GM18517 (cell line): ENCODE results near the gene ARMC7.
A peak's percentile ranks its signal among the peaks of the same experiment; 100 is the strongest.
"Not testable (repeated sequence)": the region's sequence is repeated elsewhere in the genome, so short reads cannot be mapped to it uniquely, and the experiment has no call there.

Source experiments
- ATAC-seq: cut with Tn5 transposase; IDR thresholded peaks from one replicate; pipeline ENCODE4 v1.9.1; 2021; ENCODE audit warnings: mild to moderate bottlenecking, moderate library complexity; ENCODE audit not compliant: unreplicated experiment

ARMC7 gene

DNA sequence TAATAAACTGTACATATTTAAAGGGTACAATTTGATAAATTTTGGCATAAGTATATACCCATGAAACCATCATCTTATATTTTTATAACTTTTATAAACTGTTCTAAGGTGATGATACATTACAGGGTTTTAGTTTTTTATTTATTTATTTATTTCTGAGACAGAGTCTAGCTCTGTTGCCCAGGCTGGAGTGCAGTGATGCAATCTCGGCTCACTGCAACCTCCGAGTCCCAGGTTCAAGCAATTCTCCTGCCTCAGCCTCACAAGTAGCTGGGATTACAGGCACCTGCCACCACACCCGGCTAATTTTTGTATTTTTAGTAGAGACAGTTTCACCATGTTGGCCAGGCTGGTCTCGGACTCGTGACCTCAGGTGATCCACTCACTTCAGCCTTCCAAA, 18.2 kb downstream of the ARMC7 start:
- ATAC-seq = not testable (repeated sequence)

DNA sequence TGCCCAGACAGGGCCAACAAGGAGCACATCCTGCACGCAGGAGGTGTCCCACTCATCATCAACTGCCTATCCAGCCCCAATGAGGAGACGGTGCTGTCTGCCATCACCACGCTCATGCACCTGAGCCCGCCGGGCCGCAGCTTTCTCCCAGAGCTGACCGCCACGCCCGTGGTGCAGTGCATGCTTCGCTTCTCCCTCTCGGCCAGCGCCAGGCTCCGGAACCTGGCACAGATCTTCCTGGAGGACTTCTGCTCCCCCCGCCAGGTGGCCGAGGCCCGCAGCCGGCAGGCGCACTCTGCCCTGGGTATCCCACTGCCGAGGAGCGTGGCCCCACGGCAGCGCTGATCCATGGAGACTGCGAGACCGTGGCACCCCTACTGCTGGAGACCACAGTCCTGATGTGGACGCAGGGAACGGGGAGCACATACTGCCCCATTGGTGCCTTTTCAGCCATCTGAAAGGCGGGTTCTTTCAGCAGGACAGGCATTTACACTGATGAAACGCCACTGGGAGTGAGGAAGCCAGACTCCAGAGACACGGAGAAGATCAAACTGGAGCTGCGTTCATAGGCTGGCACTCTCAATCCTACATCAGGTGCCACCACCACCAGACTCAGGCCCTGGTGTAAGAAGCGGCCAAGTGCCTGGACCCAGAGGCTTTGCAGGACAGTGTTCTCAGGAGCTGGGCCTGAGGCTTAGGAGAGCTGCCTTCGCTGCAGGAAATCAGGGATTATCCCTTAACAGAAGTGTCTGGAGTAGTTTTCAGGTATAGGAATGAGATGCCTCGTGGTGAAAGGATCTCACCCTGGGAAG, 19.1 kb downstream of the ARMC7 start:
- no peak for ATAC-seq

DNA sequence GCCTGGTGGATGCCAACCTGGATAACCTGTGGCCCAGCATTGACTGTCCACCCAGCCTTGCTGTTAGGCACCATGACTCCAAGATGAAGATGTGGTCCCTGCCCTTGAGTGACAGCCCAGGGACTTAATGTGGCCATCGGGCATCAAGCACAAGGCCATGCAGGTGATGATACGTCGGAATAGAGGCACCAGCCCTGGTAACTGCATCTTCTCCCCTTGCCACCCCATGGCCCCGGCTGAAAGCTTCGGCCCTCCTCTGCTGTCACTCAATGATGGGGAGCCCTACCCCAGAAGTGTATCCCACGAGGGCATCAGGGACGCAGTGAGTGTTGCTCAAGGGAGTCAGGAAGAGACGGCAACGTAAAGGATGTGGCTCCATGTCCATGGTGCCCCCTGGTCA, 19.8 kb downstream of the ARMC7 start:
- no peak for ATAC-seq

DNA sequence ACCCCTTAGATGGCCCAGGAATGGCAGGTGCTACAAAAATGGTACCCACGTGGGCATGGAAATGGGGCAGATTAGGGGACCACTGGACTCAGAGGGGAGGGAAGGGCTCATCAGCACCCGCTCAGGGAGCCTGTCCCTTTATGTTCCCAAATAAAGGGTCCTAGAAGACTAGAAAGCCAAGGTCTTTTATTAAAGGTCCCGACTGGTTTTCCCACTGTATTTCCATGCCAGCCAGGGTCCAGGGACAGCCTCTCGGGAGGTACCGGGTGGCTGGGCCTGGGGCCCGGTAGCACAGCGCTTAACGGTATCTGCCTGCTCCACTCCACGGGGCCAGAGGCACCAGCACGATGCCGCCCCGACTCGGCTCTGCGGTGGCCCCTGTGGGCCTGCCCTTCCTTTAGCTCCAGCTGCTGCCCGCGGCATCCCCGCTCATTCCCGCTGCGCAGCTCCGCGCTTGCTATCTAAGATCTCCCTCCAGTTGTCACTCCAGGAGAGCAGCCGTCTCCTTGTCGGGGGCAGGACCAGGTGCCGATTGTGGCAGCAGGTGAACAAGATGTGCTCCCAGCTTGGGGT, 20.4 kb downstream of the ARMC7 start:
- no peak for ATAC-seq

DNA sequence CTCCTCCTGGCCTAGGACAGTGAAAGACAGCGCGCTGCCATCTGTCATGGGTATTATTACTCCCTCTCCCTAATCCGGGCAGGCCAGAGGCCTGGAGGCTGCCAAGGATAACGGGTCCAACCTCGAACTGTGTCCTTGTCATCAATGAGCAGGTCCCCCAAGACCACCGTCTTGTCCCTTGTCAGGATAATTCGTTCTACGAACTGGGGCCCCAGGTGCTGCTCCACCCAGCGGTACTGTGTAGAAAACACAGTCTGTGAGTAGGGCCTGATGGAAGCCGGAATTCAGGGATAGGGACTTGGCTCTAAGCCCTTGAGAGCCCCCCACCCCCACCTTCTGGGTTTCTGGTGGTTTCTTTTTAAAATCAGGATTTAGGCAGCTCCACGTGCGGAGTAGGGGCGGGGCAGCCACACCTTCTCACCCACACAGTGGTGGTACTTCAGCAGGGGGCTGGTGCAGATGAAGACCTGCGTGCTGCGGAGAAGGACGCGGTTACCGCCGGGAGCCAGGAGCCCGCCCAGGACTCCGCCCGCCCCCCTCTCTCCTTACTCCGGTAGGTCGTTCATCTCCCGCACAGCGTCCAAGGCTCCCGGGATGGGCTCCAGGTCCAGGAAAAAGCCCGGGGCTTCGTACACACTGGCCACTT, 21.0 kb downstream of the ARMC7 start:
- ATAC-seq = no peak

DNA sequence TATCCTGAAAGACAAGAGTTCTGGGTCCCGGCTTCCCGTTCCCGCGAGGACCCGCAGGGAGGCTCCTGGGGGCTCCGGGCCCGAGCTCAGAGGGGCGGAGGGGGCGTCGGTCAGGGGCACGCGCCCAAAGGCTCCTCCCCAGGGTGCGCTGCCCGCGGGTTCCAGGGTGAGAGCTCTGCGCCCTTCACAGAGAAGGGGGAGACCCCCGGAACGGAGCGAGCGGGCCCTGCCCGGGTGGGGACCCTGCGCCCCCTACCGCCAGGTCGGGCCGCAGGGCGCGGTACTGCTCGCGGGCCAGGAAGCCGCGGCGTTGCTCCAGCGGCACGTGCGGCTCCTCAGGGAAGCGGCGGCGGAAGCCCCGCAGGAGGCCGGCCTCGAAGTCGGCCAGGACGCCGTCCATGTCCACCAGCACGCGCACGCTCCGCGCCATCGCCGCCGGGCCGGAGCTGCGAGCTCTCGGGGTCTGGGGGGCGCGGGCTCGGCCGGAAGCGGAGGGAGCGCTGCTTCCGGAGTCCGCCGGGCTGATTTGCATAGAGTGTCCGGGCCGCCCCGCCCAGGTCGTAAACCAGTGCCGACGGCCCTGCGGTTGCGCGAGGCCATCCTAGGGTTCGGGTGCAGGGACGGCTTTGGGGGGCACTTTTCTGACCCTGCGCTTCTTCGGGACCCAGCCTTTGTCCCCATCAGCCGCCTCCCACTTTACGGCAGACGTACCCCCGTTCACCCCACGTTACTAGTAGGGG, 21.7 kb downstream of the ARMC7 start, which contains the start of gene NT5C:
TSS of gene NT5C (minus strand) at position 465 of the 740 bp plus-strand sequence. CDS start at position 430, 35 bp downstream.
- ATAC-seq = peak; percentile 85

DNA sequence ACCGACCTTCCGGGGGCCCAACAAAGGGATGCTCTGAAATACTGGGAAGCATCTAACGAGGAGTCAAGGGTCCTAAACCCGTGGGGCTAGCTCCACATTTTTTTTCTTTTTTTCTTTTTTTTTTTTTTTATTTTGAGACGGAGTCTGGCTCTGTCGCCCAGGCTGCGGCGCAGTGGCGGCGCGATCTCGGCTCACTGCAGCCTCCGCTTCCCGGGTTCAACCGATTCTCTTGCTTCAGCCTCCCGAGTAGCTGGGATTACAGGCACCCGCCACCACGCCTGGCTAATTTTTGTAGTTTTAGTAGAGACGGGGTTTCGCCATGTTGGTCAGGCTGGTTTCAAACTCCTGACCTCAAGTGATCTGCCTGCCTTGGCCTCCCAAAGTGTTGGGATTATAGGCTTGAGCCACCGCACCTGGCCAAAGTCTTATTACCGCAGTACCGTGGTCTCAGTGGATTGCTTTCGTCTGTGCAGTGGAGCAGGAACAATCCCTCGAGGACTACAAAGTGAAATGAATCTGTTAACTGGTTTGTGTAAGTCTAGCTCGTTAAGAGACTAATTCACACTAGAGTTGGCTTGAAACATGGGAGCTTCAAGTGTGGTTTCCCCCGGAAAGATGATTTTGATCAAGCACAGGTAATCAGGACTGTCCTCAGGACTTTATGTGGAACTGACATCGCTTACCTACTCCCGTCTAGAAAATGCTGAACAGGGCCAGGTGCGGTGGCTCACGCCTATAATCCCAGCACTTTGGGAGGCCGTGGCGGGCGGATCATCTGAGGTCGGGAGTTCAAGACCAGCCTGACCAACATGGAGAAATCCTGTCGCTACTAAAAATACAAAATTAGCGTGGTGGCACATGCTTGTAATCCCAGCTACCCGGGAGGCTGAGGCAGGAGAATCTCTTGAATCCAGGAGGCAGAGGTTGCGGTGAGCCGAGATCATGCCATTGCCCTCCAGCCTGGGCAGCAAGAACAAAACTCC, 22.5 kb downstream of the ARMC7 start:
- not testable (repeated sequence) for ATAC-seq

DNA sequence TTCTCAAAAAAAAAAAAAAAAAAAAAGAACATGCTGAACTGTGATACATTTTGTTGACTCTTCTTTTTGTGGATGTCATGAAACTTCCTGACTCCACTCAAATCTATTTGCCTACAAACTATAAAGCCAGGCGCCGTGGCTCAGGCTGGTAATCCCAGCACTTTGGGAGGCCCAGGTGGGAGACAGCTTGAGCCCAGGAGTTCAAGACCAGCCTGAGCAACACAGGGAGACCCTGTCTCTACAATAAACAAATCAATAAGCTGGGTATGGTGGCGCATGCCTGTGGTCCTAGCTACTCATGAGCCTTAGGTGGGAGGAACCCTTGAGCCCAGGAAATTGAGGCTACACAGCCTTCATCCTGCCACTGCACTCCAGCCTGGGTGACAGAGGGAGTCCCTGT, 23.2 kb downstream of the ARMC7 start:
- no peak for ATAC-seq

DNA sequence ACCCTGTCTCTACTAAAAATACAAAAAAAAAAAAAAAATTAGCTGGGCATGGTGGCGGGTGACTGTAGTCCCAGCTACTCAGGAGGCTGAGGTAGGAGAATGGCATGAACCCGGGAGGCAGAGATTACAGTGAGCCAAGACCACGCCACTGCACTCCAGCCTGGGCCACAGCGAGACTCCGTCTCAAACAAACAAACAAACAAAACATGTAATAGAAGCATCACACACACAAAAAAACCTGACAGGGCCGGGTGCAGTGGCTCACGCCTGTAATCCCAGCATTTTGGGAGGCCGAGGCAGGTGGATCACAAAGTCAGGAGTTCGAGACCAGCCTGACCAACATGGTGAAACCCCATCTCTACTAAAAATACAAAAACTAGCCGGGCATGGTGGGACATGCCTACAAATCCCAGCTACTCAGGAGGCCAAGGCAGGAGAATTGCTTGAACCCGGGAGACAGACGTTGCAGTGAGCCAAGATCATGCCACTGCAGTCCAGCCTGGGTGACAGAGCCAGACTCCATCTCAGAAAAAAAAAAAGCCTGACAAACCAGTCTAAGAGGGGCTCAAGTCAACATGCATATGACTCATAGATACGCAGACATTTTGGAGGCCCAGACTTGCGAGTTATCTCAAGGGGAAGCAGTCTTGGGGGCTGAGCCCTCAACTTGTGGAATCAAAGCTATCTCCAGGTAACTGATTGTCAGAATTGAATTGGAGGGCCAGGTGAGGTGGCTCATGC, 24.0 kb downstream of the ARMC7 start:
- not testable (repeated sequence) for ATAC-seq

DNA sequence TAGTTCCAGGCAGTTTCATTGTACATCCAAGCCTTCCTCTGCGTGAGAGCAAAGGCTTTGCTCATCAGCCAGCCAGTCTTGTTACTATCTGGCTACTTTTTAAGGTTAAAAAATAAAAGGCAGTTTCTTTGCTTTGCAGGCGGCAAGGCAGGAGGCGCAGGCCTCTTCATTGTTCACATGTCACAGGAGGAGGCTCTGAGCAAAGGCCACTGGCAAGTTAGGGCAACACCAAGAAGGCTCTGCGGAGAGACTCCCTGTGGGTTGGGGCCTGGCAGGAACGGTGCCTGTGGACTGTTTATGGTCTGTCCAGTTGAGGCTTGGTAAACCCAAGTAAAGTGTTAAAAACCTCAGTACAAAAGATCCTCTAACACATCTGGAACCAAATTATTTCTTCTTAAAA, 25.7 kb downstream of the ARMC7 start:
- no peak for ATAC-seq

DNA sequence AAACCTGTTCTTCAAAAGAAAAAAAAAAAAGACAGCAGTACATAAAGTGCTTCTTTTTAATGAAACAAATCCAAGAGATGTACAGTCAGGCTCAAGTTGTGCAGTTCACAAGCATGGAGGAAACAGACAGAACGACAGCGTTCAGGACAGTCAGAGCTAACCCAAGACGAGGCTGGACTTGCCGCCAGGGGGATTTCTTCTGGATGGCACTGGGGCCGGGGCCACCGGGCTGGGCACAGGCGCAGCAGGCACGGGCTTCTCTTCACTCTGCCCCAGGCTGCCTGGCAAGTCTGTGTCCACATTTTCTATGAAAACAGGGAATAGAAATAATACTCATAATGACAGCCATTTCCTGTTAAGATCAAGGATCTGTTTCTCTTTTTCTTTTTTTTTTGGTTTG, 26.2 kb downstream of the ARMC7 start:
- no peak for ATAC-seq

DNA sequence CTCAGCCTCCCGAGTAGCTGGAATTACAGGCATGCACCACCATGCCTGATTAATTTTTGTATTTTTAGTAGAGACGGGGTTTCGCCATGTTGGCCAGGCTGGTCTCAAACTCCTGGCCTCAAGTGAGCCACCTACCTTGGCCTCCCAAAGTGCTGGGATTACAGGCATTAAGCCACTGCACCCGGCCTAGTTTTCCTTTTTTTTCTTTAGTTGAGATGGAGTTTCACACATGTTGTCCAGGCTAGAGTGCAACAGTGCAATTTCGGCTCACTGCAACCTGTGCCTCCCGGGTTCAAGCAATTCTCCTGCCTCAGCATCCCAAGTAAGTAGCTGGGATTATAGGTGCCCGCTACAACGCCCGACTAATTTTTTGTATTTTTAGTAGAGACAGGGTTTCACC, 28.0 kb downstream of the ARMC7 start:
- ATAC-seq = not testable (repeated sequence)

DNA sequence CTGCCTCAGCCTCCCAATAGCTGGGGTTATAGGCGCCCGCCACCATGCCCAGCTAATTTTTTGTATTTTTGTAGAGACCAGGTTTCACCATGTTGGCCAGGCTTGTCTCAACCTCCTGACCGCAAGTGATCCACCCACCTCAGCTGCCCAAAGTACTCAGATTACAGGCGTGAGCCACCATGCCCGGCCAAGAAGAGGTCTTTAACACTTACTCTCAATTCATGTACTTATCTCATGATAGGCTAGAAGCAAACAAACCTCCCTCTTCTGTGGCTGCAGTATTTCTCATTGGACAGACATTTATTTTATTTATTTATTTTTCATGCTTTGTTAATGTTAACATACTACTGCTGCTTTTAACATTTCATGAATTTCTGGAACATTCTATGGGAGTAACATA, 28.8 kb downstream of the ARMC7 start:
- no peak for ATAC-seq

DNA sequence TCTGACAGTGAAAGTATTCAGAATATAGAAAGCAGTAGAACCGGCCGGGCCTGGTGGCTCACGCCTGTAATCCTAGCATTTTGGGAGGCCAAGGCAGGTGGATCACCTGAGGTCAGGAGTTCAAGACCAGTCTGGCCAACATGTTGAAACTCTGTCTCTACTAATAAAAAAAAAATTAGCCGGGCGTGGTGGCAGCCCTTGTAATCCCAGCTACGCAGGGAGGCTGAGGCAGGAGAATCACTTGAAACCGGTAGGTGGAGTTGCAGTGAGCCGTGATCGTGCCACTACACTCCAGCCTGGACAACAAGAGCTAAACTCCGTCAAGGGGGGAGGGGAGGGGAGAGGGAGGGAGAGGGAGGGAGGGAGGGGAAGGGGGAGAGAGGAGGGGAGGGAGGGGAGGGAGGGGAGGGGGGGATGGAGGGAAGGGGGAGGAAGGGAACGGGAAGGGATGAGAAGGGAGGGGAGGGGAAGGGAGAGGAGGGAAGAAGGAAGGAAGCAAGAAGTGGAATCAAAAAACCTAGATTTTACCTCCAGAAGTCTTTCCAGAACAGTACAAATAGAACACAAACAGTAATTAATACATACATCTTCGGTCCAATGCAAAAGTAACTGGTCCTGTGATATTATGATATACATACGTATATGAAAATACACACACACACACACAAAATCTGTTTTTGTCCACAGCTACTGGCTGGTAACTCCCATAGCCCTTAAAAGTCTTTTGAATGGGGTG, 32.6 kb downstream of the ARMC7 start:
- no peak for ATAC-seq

DNA sequence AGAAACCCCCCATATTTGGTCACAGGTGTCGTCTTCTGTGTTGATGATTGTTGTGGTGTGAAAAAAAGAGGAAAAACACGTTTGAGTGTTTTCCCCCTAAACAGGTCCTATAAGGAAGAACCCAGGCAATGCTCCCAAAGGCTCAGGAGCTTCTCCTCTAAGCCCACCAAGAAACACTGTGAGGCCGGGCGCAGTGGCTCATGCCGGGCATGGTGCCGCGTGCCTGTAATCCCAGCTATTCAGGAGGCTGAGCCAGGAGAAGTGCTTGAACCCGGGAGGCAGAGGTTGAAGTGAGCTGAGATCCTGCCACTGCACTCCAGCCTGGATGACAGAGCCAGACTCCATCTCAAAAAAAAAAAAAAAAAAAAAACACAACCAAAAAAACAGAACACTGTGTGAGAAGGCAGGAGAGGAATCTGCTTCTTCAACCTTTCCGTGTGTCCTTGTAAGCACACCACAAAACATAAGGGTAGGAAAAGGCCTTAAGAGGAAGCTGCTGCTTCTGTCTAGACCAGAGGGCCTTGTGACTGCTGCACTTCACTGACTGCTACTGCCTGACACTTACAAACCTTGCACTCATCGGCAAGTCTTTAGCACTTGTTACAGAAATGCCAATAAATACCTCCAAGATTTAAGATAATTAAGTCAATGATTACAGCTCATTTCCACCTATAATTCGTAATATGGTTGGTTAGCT, 35.2 kb downstream of the ARMC7 start:
- no peak for ATAC-seq

DNA sequence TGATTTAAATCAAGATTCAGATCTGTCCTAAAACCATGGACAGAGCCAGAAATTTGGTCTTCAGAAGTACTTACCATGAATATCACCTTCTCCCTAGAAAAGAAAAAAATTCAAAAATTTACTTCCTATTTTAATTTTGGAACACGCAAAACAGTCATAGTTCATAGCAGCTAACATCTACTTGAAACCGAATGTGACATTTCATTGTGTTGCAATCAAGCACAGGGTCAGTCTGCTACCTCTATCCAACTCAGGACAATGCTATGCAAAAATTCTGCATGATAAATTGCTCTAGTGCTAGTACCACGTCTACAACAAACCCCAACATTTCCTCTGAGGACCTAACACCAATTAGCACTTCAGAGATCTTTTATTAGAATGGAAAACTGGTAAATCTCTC, 36.8 kb downstream of the ARMC7 start:
- no peak for ATAC-seq

DNA sequence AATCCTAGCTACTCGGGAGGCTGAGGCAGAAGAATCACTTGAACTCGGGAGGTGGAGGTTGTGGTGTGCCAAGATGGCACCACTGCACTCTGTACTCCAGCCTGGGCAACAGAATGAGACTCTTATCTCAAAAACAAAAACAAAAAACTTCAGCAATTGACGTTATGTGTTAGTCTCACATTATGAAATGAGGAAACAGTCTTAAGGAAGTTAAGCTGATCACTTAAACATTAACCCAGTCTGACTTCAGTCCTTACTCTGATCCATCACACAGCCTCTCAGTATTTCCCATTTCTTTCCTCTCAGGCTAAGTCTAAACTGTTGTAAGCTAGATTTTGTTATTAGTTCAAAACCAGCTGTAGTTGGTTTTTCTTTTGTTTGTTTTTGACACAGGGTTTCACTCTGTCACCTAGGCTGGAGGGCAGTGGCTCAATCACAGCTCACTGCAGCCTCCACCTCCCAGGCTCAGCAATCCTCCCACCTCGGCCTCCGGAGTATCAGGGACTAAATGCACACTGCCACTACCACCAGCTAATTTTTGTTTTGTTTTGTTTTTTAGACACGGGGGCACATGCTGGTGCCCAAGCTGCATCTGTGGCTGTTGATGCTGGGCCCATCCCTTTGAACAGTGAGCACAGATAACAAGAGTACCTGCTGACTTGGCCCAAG, 38.2 kb downstream of the ARMC7 start:
- no peak for ATAC-seq

DNA sequence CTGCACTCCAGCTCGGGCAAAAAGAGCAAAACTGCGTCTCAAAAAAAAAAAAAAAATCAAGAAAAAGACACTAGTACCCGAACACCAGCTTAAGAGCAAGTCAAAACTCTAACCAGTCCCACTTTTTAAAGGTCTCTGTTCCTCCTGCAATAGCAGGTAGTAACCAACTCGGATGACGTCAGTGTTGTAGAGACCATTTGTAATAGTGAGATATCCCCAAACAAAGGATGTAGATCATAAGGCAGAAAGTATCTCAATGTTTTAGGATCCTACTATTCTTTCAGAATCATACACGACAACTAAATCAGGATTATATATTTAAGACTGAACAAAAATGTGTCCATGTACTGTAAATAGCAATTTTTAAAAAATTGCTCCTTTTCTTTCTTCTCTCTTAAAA, 42.2 kb downstream of the ARMC7 start:
- no peak for ATAC-seq
